H1 (cell line): ENCODE data around the gene SPOCK1. TPM values are rescaled to one million over a fixed set of nuclear protein-coding genes. Genes with fewer than 3 reads are reported as not detected.

ENCODE experiments used
- CTCF ChIA-PET: fragments of 300-600 bp; sonication (Branson Sonifier 250); formaldehyde crosslinking; loops from one replicate; lab custom pipeline; 2021; ENCODE audit not compliant: partially characterized antibody; lab: Charles Lee
- POLR2A ChIA-PET: fragments of 300-600 bp; sonication (Branson Sonifier 250); formaldehyde crosslinking; loops from one replicate; lab custom pipeline; 2021; ENCODE audit warnings: inconsistent platforms; ENCODE audit not compliant: partially characterized antibody; lab: Charles Lee
- DNase-seq, 2 experiments: peaks; one replicate each; pipeline versions ENCODE4 v3.0.0 to v3.0.0-alpha.2; 2010 to 2022; ENCODE audit warnings: low spot score in 2 of 2, low read depth in 1 of 2, mixed read lengths in 1 of 2
- FAIRE-seq: peaks from 2 replicates; lab custom pipeline; 2011; peaks lifted over from hg19 to GRCh38; lab: Jason Lieb, UNC
- H2AFZ ChIP-seq: 2 replicates; pipeline ENCODE4 v1.8.1; 2012; ENCODE audit warnings: low read length, inconsistent platforms
- H2AK5ac ChIP-seq: 2 replicates; pipeline ENCODE4 v1.6.1; 2013; ENCODE audit warnings: low read depth, low read length
- H2BK120ac ChIP-seq: replicated peaks from 2 replicates; pipeline ENCODE3; 2013; ENCODE audit warnings: low read depth, low read length, inconsistent platforms
- H2BK12ac ChIP-seq: 2 replicates; pipeline ENCODE4 v1.6.1; 2013; ENCODE audit warnings: low read depth, low read length
- H2BK15ac ChIP-seq: 2 replicates; pipeline ENCODE4 v1.6.1; 2013; ENCODE audit warnings: low read length
- H2BK20ac ChIP-seq: 2 replicates; pipeline ENCODE4 v1.6.1; 2013; ENCODE audit warnings: low read length
- H2BK5ac ChIP-seq: 2 replicates; pipeline ENCODE4 v1.6.1; 2013; ENCODE audit warnings: low read depth, low read length
- H3K14ac ChIP-seq: 2 replicates; pipeline ENCODE4 v1.6.1; 2013; ENCODE audit warnings: inconsistent platforms; ENCODE audit not compliant: insufficient read length
- H3K18ac ChIP-seq: 2 replicates; pipeline ENCODE4 v1.6.1; 2013; ENCODE audit warnings: low read length; ENCODE audit errors: extremely low read depth
- H3K23ac ChIP-seq: 2 replicates; pipeline ENCODE4 v1.6.1; 2013; ENCODE audit warnings: inconsistent platforms; ENCODE audit not compliant: insufficient read length
- H3K23me2 ChIP-seq: 2 replicates; pipeline ENCODE4 v1.6.1; 2013; ENCODE audit warnings: low read depth, low read length
- H3K27ac ChIP-seq: 2 replicates; pipeline ENCODE4 v1.6.1; 2011; ENCODE audit warnings: low read depth, low read length, inconsistent platforms
- H3K27me3 ChIP-seq, 4 experiments: replicated peaks in 1 of 4; 1 replicate in 1 of 4; 2 replicates in 3 of 4; pipeline versions ENCODE4 v1.6.1 to v1.8.1; 2011 to 2013; ENCODE audit warnings: low read length in 3 of 4, mild to moderate bottlenecking in 3 of 4, inconsistent platforms in 2 of 4, mixed read lengths in 2 of 4, moderate library complexity in 1 of 4; ENCODE audit not compliant: control insufficient read depth in 3 of 4, insufficient read depth in 3 of 4; ENCODE audit errors: extremely low read depth in 1 of 4
- H3K36me3 ChIP-seq, 4 experiments: 2 replicates each; pipeline versions ENCODE4 v1.6.1 to v1.8.1; 2011 to 2013; ENCODE audit warnings: mild to moderate bottlenecking in 4 of 4, low read length in 3 of 4, moderate library complexity in 2 of 4, control low read depth in 1 of 4, inconsistent platforms in 1 of 4; ENCODE audit not compliant: insufficient read depth in 4 of 4, control insufficient read depth in 2 of 4
- H3K4ac ChIP-seq: replicated peaks from 2 replicates; pipeline ENCODE3; 2013; ENCODE audit warnings: low read length, low read depth, mixed read lengths, inconsistent platforms; ENCODE audit not compliant: insufficient read length
- H3K4me1 ChIP-seq, 4 experiments: replicated peaks in 1 of 4; 1 replicate in 1 of 4; 2 replicates in 3 of 4; pipeline versions ENCODE4 v1.6.1 to v1.8.1; 2011 to 2013; ENCODE audit warnings: low read length in 3 of 4, inconsistent platforms in 2 of 4, mixed read lengths in 1 of 4; ENCODE audit not compliant: insufficient read depth in 4 of 4, control insufficient read depth in 3 of 4
- H3K4me2 ChIP-seq, 2 experiments: 2 replicates each; pipeline versions ENCODE4 v1.6.1 to v1.8.1; 2011 to 2013; ENCODE audit warnings: low read depth in 2 of 2, low read length in 2 of 2, control low read depth in 1 of 2, inconsistent platforms in 1 of 2, mild to moderate bottlenecking in 1 of 2; ENCODE audit not compliant: insufficient read depth in 1 of 2
- H3K4me3 ChIP-seq, 4 experiments: fragments of 200-600, 300-600 bp in 1 of 4; sonication (generic), shearing (Covaris generic), sonication (Bioruptor Twin) in 1 of 4; 2 replicates each; pipeline versions ENCODE4 v1.5.1 to v1.8.1; 2011 to 2016; ENCODE audit warnings: low read length in 4 of 4, low read depth in 3 of 4, control low read depth in 2 of 4, inconsistent platforms in 2 of 4, mild to moderate bottlenecking in 2 of 4, mixed read lengths in 1 of 4, moderate library complexity in 1 of 4; ENCODE audit not compliant: insufficient read depth in 2 of 4; ENCODE audit errors: extremely low read depth in 1 of 4
- H3K56ac ChIP-seq: replicated peaks from 2 replicates; pipeline ENCODE3; 2013; ENCODE audit warnings: low read depth, mild to moderate bottlenecking, mixed read lengths, low read length, inconsistent platforms; ENCODE audit not compliant: insufficient read length
- H3K79me1 ChIP-seq: 2 replicates; pipeline ENCODE4 v1.6.1; 2013; ENCODE audit warnings: low read depth, low read length, control low read depth
- H3K79me2 ChIP-seq, 2 experiments: 2 replicates each; pipeline versions ENCODE4 v1.6.1 to v1.8.1; 2012 to 2013; ENCODE audit warnings: low read length in 2 of 2, mild to moderate bottlenecking in 2 of 2, inconsistent platforms in 1 of 2; ENCODE audit not compliant: insufficient read depth in 2 of 2, control insufficient read depth in 1 of 2
- H3K9ac ChIP-seq, 4 experiments: replicated peaks in 1 of 4; 1 replicate in 1 of 4; 2 replicates in 3 of 4; pipeline versions ENCODE4 v1.6.1 to v1.8.1; 2011 to 2013; ENCODE audit warnings: low read depth in 3 of 4, low read length in 3 of 4, control low read depth in 2 of 4, mild to moderate bottlenecking in 2 of 4, moderate library complexity in 2 of 4, inconsistent platforms in 1 of 4; ENCODE audit errors: extremely low read depth in 1 of 4
- H3K9me3 ChIP-seq, 2 experiments: 2 replicates each; pipeline versions ENCODE4 v1.6.1 to v1.8.1; 2012 to 2013; ENCODE audit warnings: mild to moderate bottlenecking in 2 of 2, moderate library complexity in 2 of 2, control low read depth in 1 of 2, inconsistent platforms in 1 of 2, low read depth in 1 of 2, low read length in 1 of 2, mixed read lengths in 1 of 2; ENCODE audit not compliant: insufficient read depth in 2 of 2
- H4K20me1 ChIP-seq, 2 experiments: replicated peaks in 1 of 2; 2 replicates each; pipeline versions ENCODE3 to v1.8.1; 2011 to 2013; ENCODE audit warnings: inconsistent platforms in 2 of 2, low read length in 2 of 2, mild to moderate bottlenecking in 1 of 2; ENCODE audit not compliant: insufficient read depth in 2 of 2, control insufficient read depth in 1 of 2
- H4K5ac ChIP-seq: 2 replicates; pipeline ENCODE4 v1.6.1; 2013; ENCODE audit warnings: low read length, low read depth, mixed read lengths, inconsistent platforms; ENCODE audit not compliant: insufficient read length
- H4K8ac ChIP-seq: 2 replicates; pipeline ENCODE4 v1.8.0; 2013; ENCODE audit warnings: mild to moderate bottlenecking, moderate library complexity, low read length, inconsistent platforms; ENCODE audit not compliant: insufficient read depth; ENCODE audit errors: extremely low read depth
- H4K91ac ChIP-seq: replicated peaks from 2 replicates; pipeline ENCODE3; 2013; ENCODE audit warnings: low read length, mixed read lengths, inconsistent platforms; ENCODE audit not compliant: insufficient read length
- HDAC6 ChIP-seq: IDR thresholded peaks from one replicate; pipeline ENCODE4 v1.7.1; 2012; ENCODE audit warnings: low read depth, mild to moderate bottlenecking, inconsistent platforms, low read length, moderate library complexity
- RNF2 ChIP-seq: fragments of 200-900, 300-1000 bp; sonication (generic); IDR thresholded peaks from 2 replicates; pipeline ENCODE4 v1.7.1; 2016; ENCODE audit warnings: borderline replicate concordance, low read depth, mild to moderate bottlenecking, antibody characterized with exemption, low read length; ENCODE audit not compliant: poor library complexity, severe bottlenecking; ENCODE audit errors: missing control alignments
- SP1 ChIP-seq: IDR thresholded peaks from 2 replicates; pipeline ENCODE4 v1.6.1; 2011; ENCODE audit warnings: low read depth, low read length
- TAF1 ChIP-seq: IDR thresholded peaks from 2 replicates; pipeline ENCODE4 v1.6.1; 2011; ENCODE audit warnings: mild to moderate bottlenecking, low read depth, low read length
- TAF7 ChIP-seq: optimal IDR thresholded peaks from 2 replicates; pipeline ENCODE3; 2011; ENCODE audit warnings: low read depth, mild to moderate bottlenecking, inconsistent platforms, low read length, moderate library complexity, borderline replicate concordance
- WGBS, 2 experiments: shearing (Covaris generic) in 1 of 2; methylation state at CpG; one replicate each; pipeline versions ENCODE4 v1.1.6 to v1.1.7; 2013 to 2015; ENCODE audit warnings: low lambda C conversion rate in 2 of 2, mixed read lengths in 2 of 2, inconsistent platforms in 1 of 2, low coverage in 1 of 2, missing lambda C conversion rate in 1 of 2; ENCODE audit not compliant: insufficient replicate concordance in 2 of 2, insufficient coverage in 1 of 2, insufficient read length in 1 of 2; ENCODE audit errors: extremely low coverage in 1 of 2, missing lambda C conversion rate in 1 of 2; 5-methylcytosine and 5-hydroxymethylcytosine counted together
- polyA plus RNA-seq, 7 experiments: library from polyadenylated mRNA; depleted of rRNA in 3 of 7; stranded (reverse) in 5 of 7; unstranded in 2 of 7; fragments of >200 nt in 5 of 7; fragments of 200-250 nt in 2 of 7; gene quantifications; 1 replicate in 5 of 7; 2 replicates in 1 of 7; 4 replicates in 1 of 7; pipeline versions ENCODE4 v1.2.1 to v1.2.3, GENCODE V29; 2011 to 2013; ENCODE audit warnings: missing spikeins in 2 of 7, mixed read lengths in 2 of 7
- total RNA-seq: library from RNA; stranded (reverse); fragmentation: NEBNext Ultra II Directional; extraction: Animal tissue kit (Norgen Biotek cat#: 25700); gene quantifications from 2 replicates; pipeline ENCODE4 v1.2.1, GENCODE V29; 2021

Gene SPOCK1
- total and polyA plus RNA-seq, 2 of the 8 experiments (the other 6 are each of a cell fraction or from before 2014, with no cell fraction given) = 6.9 to 18.1 TPM

DNA sequence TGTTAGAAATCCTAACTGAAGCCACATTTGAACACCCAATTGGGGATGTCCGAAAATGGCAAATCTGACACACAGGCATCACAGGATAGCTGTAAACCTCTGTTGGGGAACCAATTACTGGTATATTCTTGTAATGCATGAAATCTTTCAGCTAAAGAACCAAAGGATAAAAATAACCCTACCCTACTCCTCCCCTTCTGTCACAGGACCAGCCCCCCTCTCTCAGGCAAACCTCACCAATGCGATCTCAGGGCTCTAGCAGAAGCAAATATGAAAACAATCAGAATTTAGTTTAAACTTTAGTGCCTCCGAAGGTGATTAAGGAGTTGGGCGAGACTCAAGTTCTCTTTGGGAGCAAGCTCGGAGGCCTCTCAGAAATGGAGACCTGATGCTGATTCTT lies 499.3 kb downstream of the SPOCK1 start:
- Histone ChIP-seq H2BK5ac (no peak overlapping the region), H3K9me3 (no peaks in the 10 kb centered on the region), H3K18ac (no peak overlapping the region), H3K4me2 (no peak overlapping the region), H3K36me3 (no peaks in the 10 kb centered on the region), H4K5ac (no peak overlapping the region), H3K4me1 (no peaks in the 10 kb centered on the region), H3K9ac (no peak overlapping the region), H3K27ac (no peak overlapping the region), H3K14ac (no peak overlapping the region), H3K79me2 (no peaks in the 10 kb centered on the region), H3K23me2 (no peaks in the 10 kb centered on the region), H3K4ac (no peak overlapping the region), H3K23ac (no peak overlapping the region), H3K79me1 (no peaks in the 10 kb centered on the region), H4K20me1 (no peaks in the 10 kb centered on the region), H2BK15ac (no peak overlapping the region), H4K8ac (no peak overlapping the region), H2BK12ac (no peak overlapping the region), H3K4me3 (no peak overlapping the region), H2AFZ (no peak overlapping the region), H3K27me3 (no peaks in the 10 kb centered on the region), H2BK120ac (no peak overlapping the region), H2BK20ac (no peak overlapping the region), H3K56ac (no peak overlapping the region), H4K91ac (no peak overlapping the region), H2AK5ac (no peak overlapping the region)
- POLR2A ChIA-PET = no interaction called here
- no peak for FAIRE-seq
- CTCF ChIA-PET = interaction anchor here (1.3 kb wide), 1 partner anchor 14 kb away, joined by 4 read pairs; no protein-coding TSS in a partner anchor
- TF ChIP-seq SP1 (no peak), TAF1 (no peak), RNF2 (no peak), TAF7 (no peak), HDAC6 (no peak)
- DNase-seq = no peak
- 95% methylated on average over 5 of the region's 5 CpGs; no CpG with 5 or more reads in 1 of the 2 experiments for WGBS, 2 experiments
